SU-DHL-6 (cell line): ENCODE results near the gene ADARB2.

Source experiments
- EZH2phosphoT487 ChIP-seq: fragments of 200-600 bp; sonication (generic), shearing (Covaris generic); conservative IDR thresholded peaks from 2 replicates; pipeline ENCODE4 v1.6.1; 2018; ENCODE audit warnings: mild to moderate bottlenecking, antibody characterized with exemption, low read length, moderate library complexity, mixed read lengths
- TF ChIP-seq, protein P1 (sequence below): fragments of 200-600 bp; sonication (generic); IDR thresholded peaks from one replicate; pipeline ENCODE4 v1.5.1; 2017; ENCODE audit warnings: antibody characterized with exemption, mild to moderate bottlenecking, low read length, moderate library complexity; ENCODE audit not compliant: insufficient read depth, poor library complexity, severe bottlenecking

DNA sequence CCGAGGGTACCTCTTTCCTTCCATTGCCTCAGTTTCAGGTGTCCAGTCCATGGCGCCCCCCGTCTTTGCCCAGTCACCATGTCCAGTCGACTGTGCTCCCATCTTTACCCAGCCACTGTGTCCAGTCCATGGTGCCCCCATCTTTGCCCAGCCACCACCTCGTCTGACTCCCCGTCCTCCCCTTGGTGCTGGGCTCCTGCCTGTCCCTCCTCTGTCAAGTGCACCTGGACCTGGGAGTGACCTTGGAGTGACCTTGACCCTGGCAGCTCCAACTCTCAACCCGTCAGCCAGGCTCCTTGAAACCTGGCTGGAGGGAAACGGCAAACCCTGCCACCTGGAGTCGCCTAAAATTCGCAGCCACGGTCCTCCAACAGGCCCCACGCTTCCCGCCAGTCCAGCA, 180.2 kb downstream of the ADARB2 start:
- TF ChIP-seq, protein P1, sequence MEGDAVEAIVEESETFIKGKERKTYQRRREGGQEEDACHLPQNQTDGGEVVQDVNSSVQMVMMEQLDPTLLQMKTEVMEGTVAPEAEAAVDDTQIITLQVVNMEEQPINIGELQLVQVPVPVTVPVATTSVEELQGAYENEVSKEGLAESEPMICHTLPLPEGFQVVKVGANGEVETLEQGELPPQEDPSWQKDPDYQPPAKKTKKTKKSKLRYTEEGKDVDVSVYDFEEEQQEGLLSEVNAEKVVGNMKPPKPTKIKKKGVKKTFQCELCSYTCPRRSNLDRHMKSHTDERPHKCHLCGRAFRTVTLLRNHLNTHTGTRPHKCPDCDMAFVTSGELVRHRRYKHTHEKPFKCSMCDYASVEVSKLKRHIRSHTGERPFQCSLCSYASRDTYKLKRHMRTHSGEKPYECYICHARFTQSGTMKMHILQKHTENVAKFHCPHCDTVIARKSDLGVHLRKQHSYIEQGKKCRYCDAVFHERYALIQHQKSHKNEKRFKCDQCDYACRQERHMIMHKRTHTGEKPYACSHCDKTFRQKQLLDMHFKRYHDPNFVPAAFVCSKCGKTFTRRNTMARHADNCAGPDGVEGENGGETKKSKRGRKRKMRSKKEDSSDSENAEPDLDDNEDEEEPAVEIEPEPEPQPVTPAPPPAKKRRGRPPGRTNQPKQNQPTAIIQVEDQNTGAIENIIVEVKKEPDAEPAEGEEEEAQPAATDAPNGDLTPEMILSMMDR: no peak
- no peak for TF ChIP-seq EZH2phosphoT487
